Activated CD4-positive, alpha-beta T cell treated with anti-CD3 and anti-CD28 coated beads for 4 hours (primary cell): ENCODE measurements around the gene IPO8.

Experiments used
- DNase-seq, 2 donors: peaks; one replicate each; pipeline ENCODE4 v3.0.0-alpha.2; 2020

Gene IPO8

DNA sequence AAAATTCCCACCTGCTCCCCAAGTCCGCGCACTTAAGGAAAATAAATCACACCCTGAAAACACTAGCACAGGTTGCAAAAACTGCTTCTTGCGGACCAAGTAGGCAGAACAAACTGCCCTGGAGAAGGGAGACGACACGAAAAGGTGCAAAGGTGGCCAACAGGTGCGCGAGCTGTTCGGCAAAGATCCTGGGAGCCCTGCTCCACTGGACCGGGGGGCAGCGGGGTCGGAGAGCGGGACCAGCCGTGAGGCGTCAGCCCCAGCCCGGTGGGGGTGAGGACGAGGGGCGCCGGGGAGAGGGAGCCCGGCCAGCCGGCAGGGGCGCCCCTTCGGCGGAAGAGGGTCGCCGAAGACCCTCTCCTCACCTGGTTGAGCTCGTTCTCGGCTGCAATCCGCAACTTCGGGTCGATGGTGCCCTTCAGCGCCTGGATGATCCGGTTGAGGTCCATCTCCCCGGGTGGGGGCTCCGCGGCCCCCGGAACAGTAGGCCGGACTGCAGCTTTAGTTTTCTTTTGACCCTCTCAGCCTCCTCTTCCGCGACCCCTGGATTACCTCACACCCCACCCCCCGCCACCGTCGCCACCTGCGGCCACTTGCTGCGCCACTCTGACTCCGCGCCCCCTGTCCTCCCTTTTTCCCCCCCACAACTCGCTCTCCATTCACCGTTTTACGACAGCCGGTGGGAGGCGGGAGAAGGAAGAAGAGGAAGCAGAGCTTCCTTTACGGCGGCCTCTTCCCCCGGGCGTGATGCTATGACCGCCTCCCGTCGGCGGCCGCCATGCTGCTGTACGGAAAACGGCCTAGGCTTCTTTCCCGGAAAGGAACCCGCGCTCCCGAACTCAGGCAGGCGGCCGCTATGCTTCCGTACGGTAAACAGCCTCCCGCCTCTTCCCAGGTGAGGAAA lies at the start of gene IPO8:
Gene IPO8, minus strand, starts transcription at position 671 of the 904 bp plus-strand sequence. Its CDS starts 222 bp downstream, at position 449.
- DNase-seq: peak; percentile 88 to 89

DNA sequence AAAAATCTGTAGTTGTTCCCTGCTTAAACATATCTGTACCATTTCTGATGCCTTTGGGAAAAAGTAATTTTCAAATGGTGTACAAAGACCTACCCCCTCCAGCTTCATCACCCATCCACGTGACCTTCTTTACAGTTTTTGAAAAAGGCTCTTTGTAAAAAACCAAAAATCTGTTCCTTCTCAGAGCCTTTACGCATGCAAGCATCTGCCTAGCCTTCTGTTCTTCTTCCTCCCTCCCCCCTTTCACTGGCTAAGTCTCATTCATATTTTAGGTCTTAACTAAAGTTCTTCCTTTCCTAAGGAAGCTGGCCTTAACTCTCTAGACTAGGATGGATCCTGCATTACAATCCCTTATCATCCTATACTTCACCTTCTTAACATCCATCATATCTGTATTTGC lies 48.7 kb upstream of the IPO8 start:
- DNase-seq: no peak

DNA sequence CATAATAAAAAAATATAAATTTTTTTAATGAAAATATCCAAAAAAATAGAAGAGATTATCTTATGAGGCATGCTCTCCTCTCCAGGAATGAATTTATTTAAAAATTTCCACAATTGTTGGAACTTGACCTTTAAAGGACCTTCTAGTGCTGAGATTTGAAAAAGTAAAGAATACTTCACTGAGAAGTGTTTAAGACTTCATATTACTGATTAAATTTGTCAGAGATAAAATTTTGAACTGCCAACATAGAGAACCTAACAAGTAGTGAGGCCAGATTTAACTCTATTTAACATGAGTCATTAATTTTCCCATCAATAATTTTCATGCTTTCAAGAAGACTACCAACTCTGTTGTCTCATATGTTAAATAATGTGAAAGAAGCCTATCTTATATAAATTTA lies 44.6 kb upstream of the IPO8 start:
- DNase-seq: no peak

DNA sequence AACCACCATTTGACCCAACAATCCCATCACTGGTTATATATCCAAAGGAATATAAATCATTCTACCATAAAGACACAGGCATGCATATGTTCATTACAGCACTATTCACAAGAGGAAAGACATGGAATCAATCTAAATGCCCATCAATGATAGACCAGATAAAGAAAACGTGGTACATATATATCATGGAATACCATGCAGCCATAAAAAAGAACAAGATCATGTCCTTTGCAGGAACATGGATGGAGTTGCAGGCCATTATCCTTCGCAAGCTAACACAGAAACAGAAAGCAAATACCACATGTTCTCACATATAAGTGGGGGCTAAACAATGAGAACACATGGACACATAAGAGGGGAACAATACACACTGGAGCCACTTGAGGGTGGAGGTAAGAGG lies 43.4 kb upstream of the IPO8 start:
- no peak for DNase-seq

DNA sequence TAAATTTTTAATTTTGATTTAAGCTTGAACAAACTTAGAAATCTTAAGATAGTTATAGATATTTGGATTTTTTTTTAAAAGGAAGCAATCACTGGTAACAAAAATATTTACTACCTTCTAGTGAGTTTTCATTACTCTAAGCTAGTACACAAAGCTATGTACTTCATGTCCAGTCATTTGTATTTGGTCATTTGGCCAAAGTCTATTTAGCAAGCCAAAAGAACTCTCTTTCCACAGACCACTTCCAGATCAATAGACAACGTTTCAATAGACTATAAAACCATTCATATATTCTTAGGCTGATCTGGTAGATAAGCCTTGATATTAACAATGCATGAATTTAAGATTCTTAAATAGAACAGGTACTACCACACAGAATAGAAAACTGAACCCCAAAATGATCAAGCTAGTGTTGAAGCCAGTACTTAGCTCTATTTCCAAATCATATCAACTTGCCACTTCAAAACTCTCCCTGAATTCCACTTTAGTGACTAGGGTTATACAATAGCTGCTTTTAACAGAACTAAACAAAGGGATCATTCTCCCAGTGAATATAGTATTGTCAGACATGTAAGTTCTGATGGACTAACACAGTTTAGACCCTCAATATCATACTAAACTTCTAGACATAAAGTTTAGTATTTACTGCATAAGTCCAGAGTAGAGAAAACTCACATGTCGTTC lies 37.4 kb upstream of the IPO8 start:
- no peak for DNase-seq

DNA sequence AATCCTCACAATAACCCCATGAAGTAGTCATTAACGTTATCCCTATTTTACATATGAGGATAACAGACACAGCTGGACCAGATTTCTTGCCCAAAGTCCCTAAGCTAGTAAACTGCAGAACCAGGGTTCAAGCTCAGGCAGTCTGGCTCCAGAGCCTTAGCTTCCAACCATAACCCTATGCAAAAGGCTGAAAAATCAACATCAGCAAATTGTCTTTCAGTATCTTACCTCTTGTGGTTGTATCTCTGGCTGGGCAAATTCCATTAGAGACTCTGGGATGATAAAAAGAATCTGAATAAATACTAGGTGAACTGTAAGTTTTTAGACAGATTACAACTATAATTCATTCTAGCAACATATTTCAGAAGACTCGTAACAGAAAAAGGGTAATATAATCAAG lies 34.3 kb upstream of the IPO8 start:
- DNase-seq: no peak

DNA sequence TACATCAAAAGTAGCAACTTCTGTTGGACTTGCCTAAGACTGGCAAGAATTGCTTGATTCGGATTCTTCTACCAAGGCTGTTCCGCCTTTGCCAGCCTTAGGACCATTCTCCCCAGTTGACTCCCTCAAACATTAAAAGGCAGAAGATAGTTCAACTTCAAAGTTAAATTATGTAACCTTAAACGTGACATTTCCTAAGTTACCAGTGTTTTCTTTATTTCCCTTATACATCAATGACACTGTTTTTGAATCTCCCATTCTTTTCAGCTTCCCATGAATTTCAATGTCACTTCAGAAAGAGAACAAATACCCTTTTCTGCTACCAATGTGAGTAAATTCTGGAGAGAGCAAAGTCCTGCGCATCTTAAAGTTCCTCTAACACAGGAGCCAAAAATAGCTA lies 33.9 kb upstream of the IPO8 start:
- DNase-seq: no peak

DNA sequence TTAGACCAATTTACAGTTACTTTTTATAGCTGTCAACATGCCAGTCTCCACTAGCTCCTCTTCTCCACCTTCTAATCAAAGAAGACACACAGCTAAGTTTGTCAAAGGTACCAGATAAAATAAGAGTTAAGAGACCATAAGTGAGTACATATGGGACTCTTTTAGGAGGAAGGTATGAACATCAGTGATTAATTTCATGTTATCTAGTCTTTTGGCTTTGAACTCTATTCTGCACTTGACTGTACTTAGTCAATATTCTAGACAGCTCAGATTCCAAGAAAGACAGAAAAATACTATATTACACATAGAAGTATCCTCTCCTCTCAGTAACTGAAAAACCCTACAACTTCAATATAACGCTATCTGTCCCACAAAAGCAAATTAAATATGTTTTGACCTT lies 31.0 kb upstream of the IPO8 start:
- no peak for DNase-seq

DNA sequence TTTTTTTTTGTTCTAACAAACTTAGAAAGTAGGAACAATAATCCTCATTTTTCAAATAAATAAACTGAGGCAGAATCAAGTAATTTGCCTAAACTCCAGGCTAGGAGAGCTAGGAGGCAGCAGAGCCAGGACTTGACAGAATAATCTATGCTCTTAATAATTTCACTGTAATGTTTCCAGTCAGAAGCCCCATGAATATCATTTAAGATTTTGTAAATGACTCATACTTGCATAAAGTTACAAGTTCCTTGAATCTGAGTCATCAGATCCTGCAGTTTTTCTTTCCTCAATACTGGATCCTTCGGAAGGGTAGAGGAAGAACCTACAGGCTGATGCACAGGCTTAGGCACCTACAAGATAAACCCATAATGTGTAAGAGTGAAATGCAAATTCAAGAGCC lies 30.1 kb upstream of the IPO8 start:
- no peak for DNase-seq

DNA sequence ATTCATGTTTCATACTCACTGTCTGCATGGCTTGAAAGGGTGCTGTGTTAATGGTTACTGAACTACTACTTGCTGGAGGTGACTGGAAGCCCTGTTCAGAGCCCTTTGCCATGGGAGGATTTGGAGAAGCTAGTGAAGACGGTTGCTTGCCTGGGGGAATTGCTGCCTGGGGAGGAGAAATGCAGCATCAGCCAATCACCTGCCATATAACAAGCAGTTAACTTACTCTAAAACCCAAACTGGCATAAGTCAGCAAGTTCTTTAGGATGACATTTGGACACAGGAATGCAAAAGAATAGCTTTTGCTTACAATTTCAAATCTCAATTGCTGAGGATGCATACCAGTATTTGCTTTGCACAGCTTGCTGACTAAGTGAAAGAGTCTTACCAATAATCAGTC lies 23.4 kb upstream of the IPO8 start:
- DNase-seq: no peak

DNA sequence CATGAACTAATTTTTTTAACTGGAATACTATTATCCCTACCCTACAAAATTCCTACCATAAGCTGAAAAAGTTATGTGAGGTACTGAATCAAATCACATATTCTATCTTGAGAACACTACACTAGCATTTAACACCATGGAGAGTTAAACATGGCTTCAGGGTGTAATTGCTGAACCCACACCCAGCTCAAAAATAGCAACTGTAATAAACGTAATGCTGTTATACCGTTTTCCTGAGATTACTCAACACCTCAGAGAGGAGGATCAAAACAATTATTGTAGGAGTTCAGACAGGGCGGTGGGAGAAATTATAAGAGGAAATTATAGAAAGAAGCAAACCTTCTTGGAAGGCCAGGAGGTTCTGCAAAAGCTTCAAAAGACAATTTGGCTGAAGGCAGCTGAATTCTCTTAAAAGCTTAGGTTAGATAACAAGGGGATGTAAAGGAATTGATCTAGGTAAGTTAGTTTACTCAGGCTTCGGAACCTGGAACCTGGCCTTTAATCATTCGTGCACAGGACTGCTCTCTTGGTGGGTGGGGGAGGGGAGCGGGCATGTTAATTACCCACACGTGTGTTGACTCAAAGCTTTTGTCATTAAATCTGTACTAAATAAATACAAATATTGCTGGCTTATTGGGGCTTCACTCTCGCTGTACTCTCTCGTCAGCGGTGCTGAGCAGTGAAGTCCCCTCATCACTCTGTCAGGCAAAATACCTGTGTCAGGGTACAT lies 12.1 kb upstream of the IPO8 start:
- no peak for DNase-seq

DNA sequence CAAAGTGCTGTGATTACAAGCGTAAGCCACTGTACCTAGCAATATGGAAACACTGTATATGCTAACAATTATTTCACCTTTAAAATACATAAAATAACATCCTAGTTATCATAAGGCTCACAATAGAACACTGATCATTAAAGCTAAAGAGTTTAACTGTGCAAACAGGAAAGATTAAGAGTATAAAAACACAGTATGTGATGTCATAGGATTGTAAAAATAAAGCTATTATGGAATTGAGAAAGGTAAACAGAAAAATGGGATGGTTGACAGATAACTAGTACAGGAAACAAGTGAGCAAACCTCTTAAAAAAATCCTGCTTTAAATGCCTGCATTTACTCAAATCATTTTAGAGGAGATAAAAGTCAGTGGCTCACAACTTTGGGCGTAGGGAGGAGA lies 10.8 kb upstream of the IPO8 start:
- no peak for DNase-seq

DNA sequence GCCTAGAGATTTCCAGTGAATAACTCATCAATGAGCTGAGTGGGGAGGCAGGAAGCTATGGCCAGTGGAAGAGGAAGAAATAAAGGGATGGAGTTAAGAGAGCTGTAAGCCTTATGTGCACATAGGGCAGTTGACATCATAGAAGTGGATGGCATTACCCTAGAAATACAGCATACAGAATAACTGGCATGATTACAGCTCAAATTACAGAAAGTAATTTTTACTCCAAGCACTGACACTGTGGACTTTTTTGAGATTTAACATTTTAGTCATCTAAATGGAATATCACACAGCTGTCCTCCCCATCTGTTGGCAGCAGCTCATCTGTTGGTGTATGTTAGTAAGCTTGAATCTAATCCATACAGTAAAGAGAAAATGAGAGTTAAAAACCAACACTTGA lies 5.4 kb upstream of the IPO8 start:
- no peak for DNase-seq

DNA sequence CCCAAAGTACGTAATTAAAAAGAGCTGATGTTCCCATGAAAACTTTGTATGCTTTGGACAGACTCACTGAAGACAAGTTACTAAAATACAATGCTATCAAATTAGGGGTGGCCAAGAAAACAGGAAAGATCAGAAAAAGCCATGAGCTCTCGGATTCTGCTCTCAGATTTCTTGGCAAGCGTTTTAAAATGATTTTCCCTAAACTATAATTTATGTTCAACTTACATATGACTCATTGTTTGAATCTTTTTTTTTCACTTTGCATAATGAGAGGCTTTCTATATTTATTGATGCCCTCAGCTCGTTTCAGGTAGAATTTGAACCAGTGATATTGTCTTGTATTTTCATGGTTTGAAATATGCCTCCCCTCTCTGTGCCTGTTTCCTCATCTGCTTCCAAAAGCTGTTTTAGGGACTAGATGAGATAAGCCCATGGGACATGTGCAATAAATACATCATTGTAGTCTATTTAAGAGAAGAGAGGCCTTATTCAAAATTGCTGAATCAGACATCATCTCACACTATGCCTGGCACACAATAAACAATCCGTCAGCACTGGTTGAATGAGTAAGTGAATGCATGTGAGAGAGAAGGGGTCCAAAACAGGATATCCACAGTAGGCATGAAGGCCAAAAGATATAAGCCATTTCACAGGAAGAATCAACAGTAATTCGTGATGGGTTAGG lies 4.7 kb upstream of the IPO8 start:
- DNase-seq: no peak

DNA sequence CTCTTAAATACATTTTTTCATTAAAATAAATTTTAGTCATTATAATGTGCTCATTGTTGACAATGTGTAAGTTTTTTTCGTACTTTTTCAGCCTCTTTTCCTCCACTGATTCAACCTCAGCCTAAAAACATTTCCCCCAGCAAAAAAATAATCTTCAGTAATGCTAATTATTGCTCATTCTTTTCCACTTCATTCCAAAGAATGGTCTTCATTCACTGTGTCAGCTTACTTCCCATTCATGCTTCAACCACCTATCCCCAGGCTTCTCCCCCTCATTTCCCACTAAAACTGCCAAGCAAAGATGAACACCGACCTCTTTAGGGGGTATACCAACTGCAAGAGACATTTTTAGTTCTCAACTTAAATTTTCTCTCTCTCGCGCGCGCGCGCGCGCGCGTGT lies 2.7 kb upstream of the IPO8 start:
- DNase-seq: no peak

DNA sequence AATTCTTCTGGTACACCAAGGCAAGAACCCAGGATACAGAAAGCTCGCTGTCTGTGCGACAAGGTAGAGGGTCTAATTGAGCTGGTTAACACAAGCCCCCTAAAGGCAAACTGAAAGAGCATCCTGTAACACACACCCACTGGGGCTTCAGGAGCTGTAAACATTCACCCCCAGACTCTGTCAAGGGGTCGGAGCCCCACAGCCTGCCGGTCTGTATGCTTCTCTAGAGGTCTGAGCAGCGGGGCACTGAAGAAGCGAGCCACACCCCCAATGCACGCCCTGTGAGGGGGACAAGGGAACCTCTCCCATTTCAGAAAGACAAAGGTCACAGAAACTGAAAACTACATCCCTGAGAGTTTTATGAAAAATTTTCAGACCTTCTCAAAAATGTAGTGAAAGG lies 1.3 kb upstream of the IPO8 start:
- no peak for DNase-seq

DNA sequence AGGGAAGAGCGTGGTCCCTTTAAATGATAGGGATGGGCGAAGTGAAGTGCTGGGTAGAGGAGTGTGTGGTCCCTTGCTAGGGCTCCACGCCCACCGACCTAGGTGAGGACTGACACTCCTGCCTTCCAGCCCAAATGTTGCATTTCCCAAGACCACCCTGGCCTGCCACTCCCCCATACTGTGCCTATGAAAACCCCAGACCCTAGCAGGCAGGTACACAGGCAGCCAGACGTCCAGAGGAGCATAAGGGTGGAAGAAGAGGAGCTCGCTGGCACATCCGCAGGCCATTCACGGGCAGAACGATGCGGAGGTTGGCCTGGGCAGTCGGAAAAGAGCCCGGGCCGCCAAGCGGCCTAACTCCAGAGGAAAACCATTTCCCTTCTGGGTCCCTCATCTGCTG lies 817 bp upstream of the IPO8 start:
- no peak for DNase-seq

DNA sequence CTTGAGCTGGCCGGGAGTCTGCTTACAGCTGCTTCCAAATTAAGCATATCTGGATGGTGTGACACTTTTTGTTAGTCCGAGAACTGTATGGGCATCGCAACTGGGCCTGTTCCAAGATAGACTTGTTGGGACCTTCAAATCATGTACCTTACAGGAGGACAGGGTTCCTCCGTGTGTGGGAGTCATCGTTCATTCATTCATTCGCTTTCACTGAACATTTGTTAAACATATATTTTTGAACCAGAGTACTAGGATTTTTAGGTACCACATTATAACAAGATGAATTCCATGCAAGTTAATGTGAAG lies 387 bp upstream of the IPO8 start:
- no peak for DNase-seq

DNA sequence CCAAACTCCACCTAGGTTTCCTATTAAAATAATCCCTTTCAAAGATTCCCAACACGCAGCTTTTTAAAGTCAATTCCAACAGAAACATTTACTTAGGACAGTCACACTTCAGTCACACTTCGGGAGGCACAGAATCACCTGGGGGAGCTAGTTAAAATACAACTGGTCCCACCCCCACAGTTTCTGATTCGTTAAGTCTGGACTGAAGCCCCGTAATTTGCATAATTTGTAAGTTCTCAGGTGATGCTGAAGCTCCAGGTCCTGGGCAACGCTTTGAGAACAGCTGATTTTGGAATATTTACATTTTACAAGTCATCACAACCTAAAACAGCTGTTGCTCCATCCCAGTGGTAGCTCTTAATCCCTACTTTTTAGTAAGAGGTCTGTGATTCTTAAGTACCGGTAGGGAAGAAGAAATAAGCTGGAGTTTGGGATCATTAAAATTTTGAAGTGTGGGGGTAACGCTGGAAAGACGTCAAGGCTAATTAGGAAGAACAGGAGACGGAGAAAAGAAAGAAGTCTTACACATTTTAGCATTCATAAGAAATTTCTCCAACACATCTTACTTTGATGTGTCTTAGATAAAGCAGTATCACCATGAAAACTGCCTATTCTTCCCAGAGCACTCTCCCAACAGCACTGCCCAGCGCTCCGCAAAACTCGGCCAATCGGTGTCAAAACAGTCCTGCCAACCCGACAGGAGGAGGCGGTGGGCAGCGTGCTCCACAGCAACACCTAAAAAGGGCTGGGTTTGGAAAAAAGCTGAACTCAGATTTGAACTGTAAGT lies 1.1 kb downstream of the IPO8 start:
- DNase-seq: peak; percentile 1 to 3

DNA sequence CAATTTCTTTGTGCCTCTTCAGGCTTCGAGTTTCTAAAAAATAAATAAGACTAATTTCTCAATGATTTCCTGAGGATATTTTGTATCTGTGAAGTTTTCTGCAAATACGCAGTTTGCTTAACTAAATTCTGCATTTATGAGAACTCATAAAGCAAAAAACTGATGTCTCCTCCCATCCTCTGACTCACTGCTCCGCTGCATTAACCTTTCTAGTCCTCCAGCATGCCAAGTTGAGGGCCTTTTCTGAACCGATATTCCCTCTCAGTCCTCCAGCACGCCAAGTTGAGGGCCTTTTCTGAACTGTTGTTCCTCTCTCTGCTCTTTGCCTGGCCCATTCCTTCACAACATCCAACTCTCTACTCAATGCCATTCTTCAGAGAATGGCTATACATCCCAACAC lies 3.2 kb downstream of the IPO8 start:
- DNase-seq: no peak

DNA sequence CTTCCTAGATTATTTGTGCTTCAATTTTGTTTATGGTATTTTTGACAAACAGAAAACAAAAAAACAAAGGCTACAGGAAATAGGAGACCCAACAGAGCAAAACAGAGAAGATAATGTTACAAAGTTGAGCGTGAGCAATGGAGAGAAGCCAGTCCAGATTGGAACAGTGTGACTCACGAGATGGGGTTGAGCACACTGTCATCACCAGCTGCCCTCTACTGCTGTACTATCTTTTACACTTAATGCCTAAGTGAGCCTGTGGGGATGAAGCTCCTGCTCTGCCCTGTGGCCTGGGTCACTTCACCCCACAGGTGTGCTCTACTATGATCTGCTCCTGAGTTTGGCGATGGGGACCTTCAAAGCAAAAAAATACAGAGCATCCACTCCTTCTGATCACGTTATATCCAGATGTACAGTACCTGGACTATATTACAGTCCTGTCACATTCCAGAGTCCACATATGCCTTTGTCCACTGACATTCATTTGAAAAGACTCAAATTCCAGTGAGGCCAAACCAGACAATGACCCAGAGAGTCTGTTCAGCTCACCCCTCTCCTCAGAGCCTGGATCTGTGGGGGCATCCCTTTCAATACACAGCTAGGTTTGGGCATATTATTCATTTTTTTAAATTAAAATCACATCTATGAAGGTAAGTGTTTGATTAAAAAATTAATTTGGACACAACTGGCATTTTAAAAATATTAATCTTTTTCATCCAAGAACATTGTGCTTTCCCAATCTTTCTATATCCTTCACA lies 4.4 kb downstream of the IPO8 start:
- DNase-seq: no peak
